22Rv1 (cell line): ENCODE measurements around the gene CD1E.

Experiments used
- CTCF ChIP-seq: fragments of 450-650 bp; IDR thresholded peaks from 2 replicates; pipeline ENCODE4 v1.5.1; 2017; ENCODE audit warnings: mild to moderate bottlenecking
- ZFX ChIP-seq: fragments of 450-650 bp; IDR thresholded peaks from 2 replicates; pipeline ENCODE4 v1.6.1; 2017; ENCODE audit warnings: antibody characterized with exemption, borderline replicate concordance

- TF ChIP-seq CTCF = no peak
- no peak for TF ChIP-seq ZFX
Measured at GRCh38 chr1:158391099-158391498, 37.4 kb downstream of the CD1E start.
